ENCODE data around the gene DPP6.

DPP6 gene

GRCh38 chr7:154546946-154547587 is 494.9 kb downstream of the DPP6 start:
- Histone ChIP-seq H3K27ac (no peak overlapping the region), H3K9me3 (ENCODE audit: control insufficient read depth, low read length) (no peaks in the 10 kb centered on the region), H3K27me3 (ENCODE audit: control insufficient read depth, insufficient read depth, low read length) (no peaks in the 10 kb centered on the region), H3K4me2 (ENCODE audit: low read length) (no peak overlapping the region), H3K4me3 (ENCODE audit: low read depth, low read length) (no peak overlapping the region), H3K36me3 (ENCODE audit: control insufficient read depth, insufficient read depth, low read length) (no peaks in the 10 kb centered on the region), H3K79me2 (no peaks in the 10 kb centered on the region), H3K4me1 (peaks cover 2% of the 10 kb centered on the region), H3K9ac (no peak overlapping the region), H2AFZ (no peak overlapping the region)
- no peak for TF ChIP-seq CTCF (IDR thresholded peaks at IDR 0.05)

- no peaks in the 10 kb centered on the region for H3K9me3 ChIP-seq (ENCODE audit: control insufficient read depth, low read length)
- H3K36me3 ChIP-seq (ENCODE audit: control insufficient read depth, insufficient read depth, low read length) = no peaks in the 10 kb centered on the region
- H3K4me3 ChIP-seq (ENCODE audit: low read depth, low read length) = no peak overlapping the region
- TF ChIP-seq CTCF (IDR thresholded peaks at IDR 0.05) = no peak
- no peak overlapping the region for H3K27ac ChIP-seq
- no peaks in the 10 kb centered on the region for H3K27me3 ChIP-seq (ENCODE audit: control insufficient read depth, insufficient read depth, low read length)
- no peak overlapping the region for H3K4me2 ChIP-seq (ENCODE audit: low read length)
- no peaks in the 10 kb centered on the region for H3K79me2 ChIP-seq
- no peaks in the 10 kb centered on the region for H3K4me1 ChIP-seq
- no peak overlapping the region for H2AFZ ChIP-seq
- no peak overlapping the region for H3K9ac ChIP-seq
Measured at GRCh38 chr7:154553711-154554265, 501.6 kb downstream of the DPP6 start.

GRCh38 chr7:154559454-154559853 is 507.3 kb downstream of the DPP6 start:
- H3K9me3 ChIP-seq (ENCODE audit: control insufficient read depth, low read length) = no peaks in the 10 kb centered on the region
- no peak overlapping the region for H3K9ac ChIP-seq
- no peaks in the 10 kb centered on the region for H3K79me2 ChIP-seq
- H3K27me3 ChIP-seq (ENCODE audit: control insufficient read depth, insufficient read depth, low read length) = no peaks in the 10 kb centered on the region
- no peak overlapping the region for H3K27ac ChIP-seq
- no peak for TF ChIP-seq CTCF (IDR thresholded peaks at IDR 0.05)
- H3K4me2 ChIP-seq (ENCODE audit: low read length) = no peak overlapping the region
- no peak overlapping the region for H3K4me3 ChIP-seq (ENCODE audit: low read depth, low read length)
- no peaks in the 10 kb centered on the region for H3K4me1 ChIP-seq
- no peaks in the 10 kb centered on the region for H3K36me3 ChIP-seq (ENCODE audit: control insufficient read depth, insufficient read depth, low read length)
- no peak overlapping the region for H2AFZ ChIP-seq

GRCh38 chr7:154564676-154565075 is 512.5 kb downstream of the DPP6 start:
- no peaks in the 10 kb centered on the region for H3K36me3 ChIP-seq (ENCODE audit: control insufficient read depth, insufficient read depth, low read length)
- H3K27ac ChIP-seq = no peak overlapping the region
- TF ChIP-seq CTCF (IDR thresholded peaks at IDR 0.05) = no peak
- no peak overlapping the region for H3K9ac ChIP-seq
- no peaks in the 10 kb centered on the region for H3K79me2 ChIP-seq
- H3K4me1 ChIP-seq = peaks cover 7% of the 10 kb centered on the region
- H3K9me3 ChIP-seq (ENCODE audit: control insufficient read depth, low read length) = no peaks in the 10 kb centered on the region
- H3K4me3 ChIP-seq (ENCODE audit: low read depth, low read length) = no peak overlapping the region
- H2AFZ ChIP-seq = no peak overlapping the region
- H3K27me3 ChIP-seq (ENCODE audit: control insufficient read depth, insufficient read depth, low read length) = no peaks in the 10 kb centered on the region
- H3K4me2 ChIP-seq (ENCODE audit: low read length) = no peak overlapping the region

GRCh38 chr7:154566877-154567276 is 514.7 kb downstream of the DPP6 start:
- peak; percentile 12 for TF ChIP-seq CTCF (IDR thresholded peaks at IDR 0.05)
- H2AFZ ChIP-seq = no peak overlapping the region
- H3K4me3 ChIP-seq (ENCODE audit: low read depth, low read length) = no peak overlapping the region
- no peaks in the 10 kb centered on the region for H3K36me3 ChIP-seq (ENCODE audit: control insufficient read depth, insufficient read depth, low read length)
- H3K4me2 ChIP-seq (ENCODE audit: low read length) = no peak overlapping the region
- H3K9ac ChIP-seq = no peak overlapping the region
- H3K27me3 ChIP-seq (ENCODE audit: control insufficient read depth, insufficient read depth, low read length) = no peaks in the 10 kb centered on the region
- H3K27ac ChIP-seq = no peak overlapping the region
- no peaks in the 10 kb centered on the region for H3K79me2 ChIP-seq
- H3K9me3 ChIP-seq (ENCODE audit: control insufficient read depth, low read length) = no peaks in the 10 kb centered on the region
- H3K4me1 ChIP-seq = peaks cover 7% of the 10 kb centered on the region
